Measurements from ENCODE around the gene AGMO.

The AGMO gene

DNA sequence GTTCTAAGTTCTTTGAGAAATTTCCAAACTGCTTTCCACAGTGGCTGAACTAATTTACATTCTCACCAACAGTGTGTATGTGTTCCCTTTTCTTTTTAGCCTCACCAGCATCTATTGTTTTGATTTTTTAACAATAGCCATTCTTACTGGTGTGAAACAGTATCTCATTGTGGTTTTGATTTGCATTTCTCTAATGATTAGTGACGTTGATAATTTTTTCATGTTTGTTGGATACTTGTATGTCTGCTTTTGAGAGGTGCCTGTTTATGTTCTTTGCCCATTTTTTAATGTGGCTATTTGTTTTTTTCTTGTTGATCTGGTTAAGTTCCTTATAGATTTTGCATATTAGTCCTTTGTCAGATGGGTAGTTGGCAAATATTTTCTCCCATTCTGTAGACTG, 191.4 kb downstream of the AGMO start:
- H3K4me3 ChIP-seq (ENCODE audit: low read length) = no peak overlapping the region
- no peaks in the 10 kb centered on the region for H3K4me1 ChIP-seq (ENCODE audit: control insufficient read depth, insufficient read depth, low read length)
- no peak for DNase-seq (ENCODE audit: low read depth, low spot score)
- WGBS (ENCODE audit: insufficient coverage, insufficient read length) = no CpG with 5 or more reads among the region's 1 CpG
- H3K27ac ChIP-seq (ENCODE audit: low read length) = no peak overlapping the region
- no peaks in the 10 kb centered on the region for H3K27me3 ChIP-seq (ENCODE audit: control insufficient read depth, insufficient read depth, low read length)
- H3K36me3 ChIP-seq (ENCODE audit: control insufficient read depth, insufficient read depth, low read length) = no peaks in the 10 kb centered on the region
- H3K9me3 ChIP-seq (ENCODE audit: control insufficient read depth, insufficient read depth, low read length) = no peaks in the 10 kb centered on the region

DNA sequence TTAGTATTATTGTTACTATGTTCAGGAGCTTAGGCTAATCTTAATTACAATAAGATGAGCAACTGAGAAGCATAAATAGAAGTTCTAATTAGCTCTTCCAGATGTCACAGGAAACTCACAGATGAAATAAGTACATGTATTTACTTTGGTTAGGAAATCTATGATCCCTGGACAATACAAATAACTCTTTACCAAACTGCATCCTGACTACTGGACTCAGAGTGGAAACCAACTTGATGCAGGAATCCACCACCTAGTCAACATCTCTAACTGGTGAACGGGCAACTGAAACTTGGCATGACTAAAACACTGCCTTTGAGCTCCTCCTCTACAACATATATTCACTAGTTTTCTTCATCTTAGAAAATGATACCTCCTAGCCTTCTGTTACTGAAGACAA, 193.2 kb downstream of the AGMO start:
- Histone ChIP-seq H3K27ac (ENCODE audit: low read length) (no peak overlapping the region), H3K9me3 (ENCODE audit: control insufficient read depth, insufficient read depth, low read length) (no peaks in the 10 kb centered on the region), H3K36me3 (ENCODE audit: control insufficient read depth, insufficient read depth, low read length) (no peaks in the 10 kb centered on the region), H3K4me3 (ENCODE audit: low read length) (no peak overlapping the region), H3K27me3 (ENCODE audit: control insufficient read depth, insufficient read depth, low read length) (no peaks in the 10 kb centered on the region), H3K4me1 (ENCODE audit: control insufficient read depth, insufficient read depth, low read length) (no peaks in the 10 kb centered on the region)
- no CpG with 5 or more reads among the region's 1 CpG for WGBS (ENCODE audit: insufficient coverage, insufficient read length)
- DNase-seq (ENCODE audit: low read depth, low spot score) = no peak

GRCh38 chr7:15367897-15368296, 193.9 kb downstream of the AGMO start:
- no CpG with 5 or more reads among the region's 3 CpGs for WGBS (ENCODE audit: insufficient coverage, insufficient read length)
- no peaks in the 10 kb centered on the region for H3K9me3 ChIP-seq (ENCODE audit: control insufficient read depth, insufficient read depth, low read length)

GRCh38 chr7:15358112-15358511, 203.7 kb downstream of the AGMO start:
- Histone ChIP-seq H3K4me1 (ENCODE audit: control insufficient read depth, insufficient read depth, low read length) (no peaks in the 10 kb centered on the region), H3K36me3 (ENCODE audit: control insufficient read depth, insufficient read depth, low read length) (no peaks in the 10 kb centered on the region), H3K4me3 (ENCODE audit: low read length) (no peak overlapping the region), H3K27ac (ENCODE audit: low read length) (no peak overlapping the region), H3K27me3 (ENCODE audit: control insufficient read depth, insufficient read depth, low read length) (no peaks in the 10 kb centered on the region), H3K9me3 (ENCODE audit: control insufficient read depth, insufficient read depth, low read length) (no peaks in the 10 kb centered on the region)
- no CpG with 5 or more reads among the region's 5 CpGs for WGBS (ENCODE audit: insufficient coverage, insufficient read length)
- no peak for DNase-seq (ENCODE audit: low read depth, low spot score)

More at GRCh38 chr7:15367897-15368296, 193.9 kb downstream of the AGMO start:
- no peak for DNase-seq (ENCODE audit: low read depth, low spot score)
- Histone ChIP-seq H3K27me3 (ENCODE audit: control insufficient read depth, insufficient read depth, low read length) (no peaks in the 10 kb centered on the region), H3K36me3 (ENCODE audit: control insufficient read depth, insufficient read depth, low read length) (no peaks in the 10 kb centered on the region), H3K4me3 (ENCODE audit: low read length) (no peak overlapping the region), H3K27ac (ENCODE audit: low read length) (no peak overlapping the region), H3K4me1 (ENCODE audit: control insufficient read depth, insufficient read depth, low read length) (no peaks in the 10 kb centered on the region)

GRCh38 chr7:15352421-15353206, 209.2 kb downstream of the AGMO start:
- Histone ChIP-seq H3K9me3 (ENCODE audit: control insufficient read depth, insufficient read depth, low read length) (no peaks in the 10 kb centered on the region), H3K27ac (ENCODE audit: low read length) (no peak overlapping the region), H3K4me1 (ENCODE audit: control insufficient read depth, insufficient read depth, low read length) (no peaks in the 10 kb centered on the region), H3K36me3 (ENCODE audit: control insufficient read depth, insufficient read depth, low read length) (no peaks in the 10 kb centered on the region), H3K4me3 (ENCODE audit: low read length) (no peak overlapping the region), H3K27me3 (ENCODE audit: control insufficient read depth, insufficient read depth, low read length) (no peaks in the 10 kb centered on the region)
- WGBS (ENCODE audit: insufficient coverage, insufficient read length) = no CpG with 5 or more reads among the region's 20 CpGs
- no peak for DNase-seq (ENCODE audit: low read depth, low spot score)

DNA sequence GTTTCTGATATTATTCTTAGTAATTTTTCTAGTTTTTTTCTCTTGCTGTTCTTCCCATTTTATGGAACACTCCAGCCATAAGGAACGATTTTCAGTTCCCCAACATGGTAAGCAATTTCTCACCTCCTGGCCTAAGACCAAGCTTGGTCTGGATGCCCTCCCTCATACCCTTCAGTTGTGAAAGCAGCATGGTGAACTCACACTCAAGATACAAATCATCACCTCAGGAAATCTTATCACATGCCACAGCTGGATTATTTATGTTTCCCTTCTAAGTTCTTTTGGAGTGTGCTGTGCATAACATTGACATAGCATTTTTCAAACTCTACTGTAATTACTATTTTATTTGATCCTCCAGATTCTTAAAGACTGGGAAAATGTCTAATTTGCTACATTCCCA, 216.6 kb downstream of the AGMO start:
- WGBS (ENCODE audit: insufficient coverage, insufficient read length) = no CpG with 5 or more reads among the region's 1 CpG
- Histone ChIP-seq H3K9me3 (ENCODE audit: control insufficient read depth, insufficient read depth, low read length) (no peaks in the 10 kb centered on the region), H3K4me1 (ENCODE audit: control insufficient read depth, insufficient read depth, low read length) (no peaks in the 10 kb centered on the region), H3K4me3 (ENCODE audit: low read length) (no peak overlapping the region), H3K27ac (ENCODE audit: low read length) (no peak overlapping the region), H3K27me3 (ENCODE audit: control insufficient read depth, insufficient read depth, low read length) (no peaks in the 10 kb centered on the region), H3K36me3 (ENCODE audit: control insufficient read depth, insufficient read depth, low read length) (no peaks in the 10 kb centered on the region)
- no peak for DNase-seq (ENCODE audit: low read depth, low spot score)

- Histone ChIP-seq H3K4me3 (ENCODE audit: low read length) (no peak overlapping the region), H3K36me3 (ENCODE audit: control insufficient read depth, insufficient read depth, low read length) (no peaks in the 10 kb centered on the region), H3K4me1 (ENCODE audit: control insufficient read depth, insufficient read depth, low read length) (no peaks in the 10 kb centered on the region), H3K27me3 (ENCODE audit: control insufficient read depth, insufficient read depth, low read length) (no peaks in the 10 kb centered on the region), H3K9me3 (ENCODE audit: control insufficient read depth, insufficient read depth, low read length) (no peaks in the 10 kb centered on the region), H3K27ac (ENCODE audit: low read length) (no peak overlapping the region)
- WGBS (ENCODE audit: insufficient coverage, insufficient read length) = no CpG with 5 or more reads among the region's 4 CpGs
- DNase-seq (ENCODE audit: low read depth, low spot score) = no peak
Observed at GRCh38 chr7:15341817-15342216, 220.0 kb downstream of the AGMO start.

DNA sequence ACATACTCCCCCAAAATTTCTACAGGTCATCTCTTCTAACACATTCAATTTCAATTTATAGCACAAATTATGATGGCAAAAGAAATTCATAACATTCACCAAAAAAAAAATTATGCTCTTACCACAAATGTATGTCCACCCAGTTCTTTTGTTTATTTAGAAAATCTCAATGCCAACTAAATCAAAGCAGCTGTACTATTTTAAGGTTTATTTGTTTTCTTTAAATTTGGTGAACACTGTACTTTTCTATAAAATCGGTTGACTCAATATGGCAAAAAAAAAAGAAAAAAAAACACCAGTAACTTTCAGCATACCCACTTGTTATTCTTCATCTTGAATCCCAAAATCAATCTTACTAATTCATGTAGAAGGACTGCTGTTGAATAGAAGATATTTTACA, 225.7 kb downstream of the AGMO start:
- no peaks in the 10 kb centered on the region for H3K36me3 ChIP-seq (ENCODE audit: control insufficient read depth, insufficient read depth, low read length)
- no peak overlapping the region for H3K4me3 ChIP-seq (ENCODE audit: low read length)
- no peaks in the 10 kb centered on the region for H3K27me3 ChIP-seq (ENCODE audit: control insufficient read depth, insufficient read depth, low read length)
- no peak overlapping the region for H3K27ac ChIP-seq (ENCODE audit: low read length)
- no peaks in the 10 kb centered on the region for H3K9me3 ChIP-seq (ENCODE audit: control insufficient read depth, insufficient read depth, low read length)
- no peaks in the 10 kb centered on the region for H3K4me1 ChIP-seq (ENCODE audit: control insufficient read depth, insufficient read depth, low read length)
- no CpG with 5 or more reads among the region's 1 CpG for WGBS (ENCODE audit: insufficient coverage, insufficient read length)
- DNase-seq (ENCODE audit: low read depth, low spot score) = no peak

DNA sequence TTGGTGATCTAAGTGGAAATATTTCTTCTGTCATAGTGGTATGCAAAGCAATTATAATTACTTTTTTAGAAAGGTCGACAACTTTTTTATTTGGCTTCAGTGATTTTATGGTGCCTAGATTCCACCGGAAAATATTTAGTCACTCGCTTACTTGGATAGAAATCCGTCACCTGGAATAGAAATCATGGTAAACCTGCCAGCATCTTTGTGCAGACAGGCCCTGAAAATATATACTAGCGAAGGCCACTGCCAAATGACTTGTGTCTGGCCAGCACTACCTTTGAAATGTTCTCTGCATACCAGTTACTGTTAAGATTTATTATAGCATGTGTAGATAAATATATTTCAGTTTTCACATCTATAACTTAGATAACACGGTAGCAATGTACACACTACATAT, 226.4 kb downstream of the AGMO start:
- no peaks in the 10 kb centered on the region for H3K9me3 ChIP-seq (ENCODE audit: control insufficient read depth, insufficient read depth, low read length)
- no CpG with 5 or more reads among the region's 6 CpGs for WGBS (ENCODE audit: insufficient coverage, insufficient read length)
- H3K27ac ChIP-seq (ENCODE audit: low read length) = no peak overlapping the region
- DNase-seq (ENCODE audit: low read depth, low spot score) = no peak
- no peaks in the 10 kb centered on the region for H3K27me3 ChIP-seq (ENCODE audit: control insufficient read depth, insufficient read depth, low read length)
- H3K36me3 ChIP-seq (ENCODE audit: control insufficient read depth, insufficient read depth, low read length) = no peaks in the 10 kb centered on the region
- H3K4me3 ChIP-seq (ENCODE audit: low read length) = no peak overlapping the region
- no peaks in the 10 kb centered on the region; the same call in 1 of the 2 replicates for H3K4me1 ChIP-seq (ENCODE audit: control insufficient read depth, insufficient read depth, low read length)

- no peak overlapping the region for H3K27ac ChIP-seq (ENCODE audit: low read length)
- WGBS (ENCODE audit: insufficient coverage, insufficient read length) = no CpG with 5 or more reads among the region's 6 CpGs
- no peaks in the 10 kb centered on the region for H3K9me3 ChIP-seq (ENCODE audit: control insufficient read depth, insufficient read depth, low read length)
- no peaks in the 10 kb centered on the region for H3K27me3 ChIP-seq (ENCODE audit: control insufficient read depth, insufficient read depth, low read length)
- H3K4me3 ChIP-seq (ENCODE audit: low read length) = no peak overlapping the region
- H3K36me3 ChIP-seq (ENCODE audit: control insufficient read depth, insufficient read depth, low read length) = no peaks in the 10 kb centered on the region
- no peaks in the 10 kb centered on the region; the same call in 1 of the 2 replicates for H3K4me1 ChIP-seq (ENCODE audit: control insufficient read depth, insufficient read depth, low read length)
- DNase-seq (ENCODE audit: low read depth, low spot score) = no peak
Observed at GRCh38 chr7:15334536-15335263, 227.1 kb downstream of the AGMO start.
